Mesenchymal stem cell (in vitro differentiated cells and primary cell): Measurements from ENCODE around the gene MYOM1.

Experiments
- DNase-seq: peaks from one replicate; pipeline ENCODE4 v3.0.0-alpha.2; 2013
- H2AFZ ChIP-seq: one replicate; pipeline ENCODE4 v1.6.1; 2013; ENCODE audit warnings: low read depth, mild to moderate bottlenecking, control low read depth, inconsistent platforms, low read length, moderate library complexity
- H2AK5ac ChIP-seq: 2 replicates; pipeline ENCODE4 v1.6.1; 2013; ENCODE audit warnings: low read length, moderate library complexity, mild to moderate bottlenecking, inconsistent platforms; ENCODE audit not compliant: severe bottlenecking
- H2BK120ac ChIP-seq: one replicate; pipeline ENCODE4 v1.6.1; 2013; ENCODE audit warnings: low read depth, mild to moderate bottlenecking, inconsistent platforms, low read length, moderate library complexity
- H2BK12ac ChIP-seq, 2 experiments: one replicate each; pipeline ENCODE4 v1.6.1; 2013; ENCODE audit warnings: inconsistent platforms in 2 of 2, low read length in 2 of 2, mild to moderate bottlenecking in 2 of 2, moderate library complexity in 2 of 2, control low read depth in 1 of 2
- H2BK15ac ChIP-seq: one replicate; pipeline ENCODE4 v1.6.1; 2013; ENCODE audit warnings: mild to moderate bottlenecking, low read depth, inconsistent platforms; ENCODE audit not compliant: poor library complexity, severe bottlenecking
- H2BK5ac ChIP-seq: 2 replicates; pipeline ENCODE4 v1.6.1; 2013; ENCODE audit warnings: low read depth, mild to moderate bottlenecking, low read length, control low read depth, inconsistent platforms; ENCODE audit not compliant: poor library complexity, severe bottlenecking
- H3K14ac ChIP-seq, 2 experiments: one replicate each; pipeline ENCODE4 v1.6.1; 2013; ENCODE audit warnings: inconsistent platforms in 2 of 2, low read length in 2 of 2, control low read depth in 1 of 2, mild to moderate bottlenecking in 1 of 2, moderate library complexity in 1 of 2
- H3K18ac ChIP-seq, 2 experiments: one replicate each; pipeline ENCODE4 v1.6.1; 2013; ENCODE audit warnings: inconsistent platforms in 2 of 2, low read length in 2 of 2, control low read depth in 1 of 2, low read depth in 1 of 2, mild to moderate bottlenecking in 1 of 2
- H3K23ac ChIP-seq, 2 experiments: one replicate each; pipeline ENCODE4 v1.6.1; 2013; ENCODE audit warnings: inconsistent platforms in 2 of 2, low read length in 2 of 2, mild to moderate bottlenecking in 2 of 2, moderate library complexity in 2 of 2, control low read depth in 1 of 2
- H3K27ac ChIP-seq: 2 replicates; pipeline ENCODE4 v1.5.1; 2013; ENCODE audit warnings: mild to moderate bottlenecking, moderate library complexity, low read length, control low read depth, inconsistent platforms; ENCODE audit not compliant: poor library complexity, severe bottlenecking
- H3K27me3 ChIP-seq, 2 experiments: 2 replicates each; pipeline versions ENCODE4 v1.6.1 to v1.7.0; 2013; ENCODE audit warnings: low read length in 2 of 2, mild to moderate bottlenecking in 2 of 2, moderate library complexity in 2 of 2, control low read depth in 1 of 2, inconsistent platforms in 1 of 2; ENCODE audit not compliant: control insufficient read depth in 1 of 2, insufficient read depth in 1 of 2
- H3K36me3 ChIP-seq, 2 experiments: 2 replicates each; pipeline versions ENCODE4 v1.6.1 to v1.7.0; 2013; ENCODE audit warnings: low read length in 2 of 2, control low read depth in 1 of 2, inconsistent platforms in 1 of 2, low read depth in 1 of 2, mild to moderate bottlenecking in 1 of 2; ENCODE audit not compliant: insufficient read depth in 2 of 2, control insufficient read depth in 1 of 2
- H3K4ac ChIP-seq, 2 experiments: one replicate each; pipeline ENCODE4 v1.6.1; 2013; ENCODE audit warnings: inconsistent platforms in 2 of 2, low read length in 2 of 2, mild to moderate bottlenecking in 2 of 2, moderate library complexity in 2 of 2, control low read depth in 1 of 2, low read depth in 1 of 2
- H3K4me1 ChIP-seq: 2 replicates; pipeline ENCODE4 v1.6.1; 2013; ENCODE audit warnings: low read depth, low read length, control low read depth; ENCODE audit not compliant: control insufficient read depth, insufficient read depth
- H3K4me2 ChIP-seq: 2 replicates; pipeline ENCODE4 v1.6.1; 2013; ENCODE audit warnings: low read length, mild to moderate bottlenecking, inconsistent platforms; ENCODE audit not compliant: poor library complexity, severe bottlenecking
- H3K4me3 ChIP-seq, 2 experiments: 2 replicates each; pipeline versions ENCODE4 v1.5.1 to v1.7.0; 2013; ENCODE audit warnings: low read length in 2 of 2, mild to moderate bottlenecking in 2 of 2, control low read depth in 1 of 2, low read depth in 1 of 2; ENCODE audit not compliant: insufficient read depth in 1 of 2
- H3K79me1 ChIP-seq: replicated peaks from 2 replicates; pipeline ENCODE4 v1.6.1; 2013; ENCODE audit warnings: mild to moderate bottlenecking, control low read depth, low read length, inconsistent platforms; ENCODE audit not compliant: poor library complexity, severe bottlenecking
- H3K9ac ChIP-seq: 2 replicates; pipeline ENCODE4 v1.7.0; 2013; ENCODE audit warnings: mild to moderate bottlenecking, low read length, moderate library complexity
- H3K9me3 ChIP-seq: 2 replicates; pipeline ENCODE4 v1.7.0; 2013; ENCODE audit warnings: mild to moderate bottlenecking, low read length; ENCODE audit not compliant: control insufficient read depth
- H4K8ac ChIP-seq: one replicate; pipeline ENCODE4 v1.6.1; 2013; ENCODE audit warnings: inconsistent platforms, mild to moderate bottlenecking, low read length, moderate library complexity
- H4K91ac ChIP-seq: one replicate; pipeline ENCODE4 v1.6.1; 2013; ENCODE audit warnings: mild to moderate bottlenecking, low read length, inconsistent platforms
- WGBS: methylation state at CpG from one replicate; pipeline ENCODE4 v1.1.7; 2013; ENCODE audit warnings: mixed read lengths; 5-methylcytosine and 5-hydroxymethylcytosine counted together

Gene MYOM1

GRCh38 chr18:3119401-3120341 is 100.1 kb downstream of the MYOM1 start:
- Histone ChIP-seq H3K79me1 (no peaks in the 10 kb centered on the region), H3K9ac (no peak overlapping the region), H2AFZ (no peak overlapping the region), H3K4me3 (no peak overlapping the region), H3K9me3 (no peaks in the 10 kb centered on the region), H2AK5ac (no peak overlapping the region), H4K91ac (no peak overlapping the region), H3K27ac (no peak overlapping the region), H3K4ac (no peak overlapping the region), H2BK12ac (no peak overlapping the region), H3K4me2 (no peak overlapping the region), H3K14ac (no peak overlapping the region), H4K8ac (no peak overlapping the region), H2BK5ac (no peak overlapping the region), H3K27me3 (no peaks in the 10 kb centered on the region), H3K36me3 (no peaks in the 10 kb centered on the region), H2BK120ac (no peak overlapping the region), H3K18ac (no peak overlapping the region), H2BK15ac (no peak overlapping the region), H3K4me1 (no peaks in the 10 kb centered on the region), H3K23ac (no peak overlapping the region)
- 92% methylated on average over 11 of the region's 12 CpGs for WGBS
- no peak for DNase-seq

GRCh38 chr18:3118195-3119010 is 101.4 kb downstream of the MYOM1 start:
- Histone ChIP-seq H3K4me1 (no peaks in the 10 kb centered on the region), H3K4ac (no peak overlapping the region), H3K18ac (no peak overlapping the region), H3K14ac (no peak overlapping the region), H4K8ac (no peak overlapping the region), H3K79me1 (no peaks in the 10 kb centered on the region), H2BK120ac (no peak overlapping the region), H3K4me3 (no peak overlapping the region), H2BK15ac (no peak overlapping the region), H2AK5ac (no peak overlapping the region), H3K4me2 (no peak overlapping the region), H3K9me3 (no peaks in the 10 kb centered on the region), H4K91ac (no peak overlapping the region), H2AFZ (no peak overlapping the region), H3K27ac (no peak overlapping the region), H2BK12ac (no peak overlapping the region), H3K9ac (no peak overlapping the region), H3K23ac (no peak overlapping the region), H3K27me3 (no peaks in the 10 kb centered on the region), H3K36me3 (no peaks in the 10 kb centered on the region), H2BK5ac (no peak overlapping the region)
- no peak for DNase-seq
- WGBS = 83% methylated on average over 8 of the region's 10 CpGs

GRCh38 chr18:3117493-3118192 is 102.1 kb downstream of the MYOM1 start:
- no peak overlapping the region for H4K91ac ChIP-seq
- H3K9me3 ChIP-seq = no peaks in the 10 kb centered on the region
- no peak overlapping the region for H3K23ac ChIP-seq
- no peak overlapping the region for H3K14ac ChIP-seq
- no peak for DNase-seq
- no peak overlapping the region for H3K27ac ChIP-seq
- no peaks in the 10 kb centered on the region for H3K27me3 ChIP-seq
- H2BK120ac ChIP-seq = no peak overlapping the region
- no peak overlapping the region for H2BK15ac ChIP-seq
- no peaks in the 10 kb centered on the region for H3K4me1 ChIP-seq
- no peak overlapping the region for H3K9ac ChIP-seq
- H3K4me2 ChIP-seq = no peak overlapping the region
- 98% methylated on average over 2 of the region's 4 CpGs for WGBS
- no peak overlapping the region for H2AFZ ChIP-seq
- no peak overlapping the region for H3K4me3 ChIP-seq
- H3K18ac ChIP-seq = no peak overlapping the region
- no peaks in the 10 kb centered on the region for H3K79me1 ChIP-seq
- no peak overlapping the region for H3K4ac ChIP-seq
- H2AK5ac ChIP-seq = no peak overlapping the region
- H4K8ac ChIP-seq = no peak overlapping the region
- H3K36me3 ChIP-seq = no peaks in the 10 kb centered on the region
- H2BK5ac ChIP-seq = no peak overlapping the region
- no peak overlapping the region for H2BK12ac ChIP-seq
